Stimulated activated CD8-positive, alpha-beta memory T cell treated with anti-CD3 and anti-CD28 coated beads, Interleukin-4, amount 100 ng/mL, for 1 hour (primary cell): ENCODE measurements around the gene TIRAP.

ENCODE experiments used
- DNase-seq, 2 donors: peaks; one replicate each; pipeline ENCODE4 v3.0.0-alpha.2; 2020; ENCODE audit warnings: low read depth in 2 of 2, low spot score in 1 of 2

TIRAP gene

DNA sequence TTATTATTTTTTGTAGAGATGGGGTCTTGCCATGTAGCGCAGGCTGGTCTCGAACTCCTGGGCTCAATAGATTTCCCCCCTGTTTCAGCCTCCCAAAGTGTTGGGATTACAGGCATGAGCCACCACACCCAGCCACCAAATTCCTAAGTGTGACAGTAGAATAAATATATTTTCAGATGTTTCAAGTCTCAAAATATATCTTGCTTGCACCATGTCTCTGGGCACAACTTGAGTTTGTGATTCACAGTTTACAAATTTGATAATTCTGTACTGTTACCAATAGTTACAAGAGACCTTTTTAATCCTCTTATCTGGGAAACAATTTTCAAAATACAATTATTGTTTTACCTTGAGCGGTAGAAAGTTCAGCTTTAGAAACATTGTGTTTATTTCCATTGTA, 40.1 kb downstream of the TIRAP start:
- no peak for DNase-seq

DNA sequence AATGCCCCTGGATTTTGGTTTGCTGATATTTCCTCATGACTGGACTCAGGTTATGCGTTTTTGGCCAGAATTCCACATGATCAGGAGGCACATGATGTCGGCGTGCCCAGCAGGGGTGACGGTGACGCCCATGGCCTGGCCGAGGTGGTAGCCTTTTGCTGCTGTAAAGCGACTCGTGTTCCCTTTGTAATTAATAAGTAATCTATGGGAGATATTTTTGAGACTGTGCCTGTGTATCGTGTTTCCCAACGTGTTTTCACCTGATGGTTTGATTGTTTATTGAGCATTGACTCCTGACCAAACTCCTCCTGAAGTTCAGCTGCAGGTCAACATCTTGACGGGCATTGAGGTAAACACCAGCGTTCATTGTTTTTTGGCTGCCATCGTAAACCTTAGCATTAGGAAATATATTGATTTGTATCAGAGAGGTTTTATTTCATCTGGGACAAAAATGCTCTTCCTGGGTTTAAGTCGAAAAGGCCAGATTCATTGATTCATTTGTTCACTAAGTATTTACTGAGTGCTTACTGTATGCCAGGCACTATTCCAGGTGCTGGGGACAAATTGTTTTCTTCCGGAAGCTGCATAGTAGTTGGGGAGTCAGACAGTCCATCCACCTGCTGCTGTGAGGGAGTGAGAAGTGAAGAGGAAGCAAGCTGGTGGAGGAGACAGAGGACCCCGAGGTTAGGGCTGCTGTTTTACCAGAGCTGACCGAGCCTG, 44.5 kb downstream of the TIRAP start:
- no peak for DNase-seq

DNA sequence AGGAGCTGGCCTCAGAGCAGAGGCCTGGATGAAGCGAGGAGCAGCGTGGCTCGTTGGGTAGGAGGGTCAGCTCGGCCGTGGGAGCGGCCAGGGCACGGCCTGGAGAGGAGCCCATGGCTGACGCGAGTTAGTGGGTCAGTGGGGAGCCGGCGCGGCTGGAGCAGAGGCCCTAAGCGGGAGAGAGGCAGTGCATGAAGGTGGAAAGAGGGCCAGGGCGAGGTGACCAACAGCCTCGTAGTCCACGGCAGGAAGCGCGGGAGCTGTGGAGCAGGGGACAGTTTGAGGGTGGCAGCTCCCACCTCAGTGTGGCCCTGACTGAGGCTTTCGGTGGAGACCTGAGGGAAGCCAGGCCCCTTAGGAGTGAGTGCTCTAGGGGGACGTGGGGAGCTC, 45.1 kb downstream of the TIRAP start:
- DNase-seq, result no peak

DNA sequence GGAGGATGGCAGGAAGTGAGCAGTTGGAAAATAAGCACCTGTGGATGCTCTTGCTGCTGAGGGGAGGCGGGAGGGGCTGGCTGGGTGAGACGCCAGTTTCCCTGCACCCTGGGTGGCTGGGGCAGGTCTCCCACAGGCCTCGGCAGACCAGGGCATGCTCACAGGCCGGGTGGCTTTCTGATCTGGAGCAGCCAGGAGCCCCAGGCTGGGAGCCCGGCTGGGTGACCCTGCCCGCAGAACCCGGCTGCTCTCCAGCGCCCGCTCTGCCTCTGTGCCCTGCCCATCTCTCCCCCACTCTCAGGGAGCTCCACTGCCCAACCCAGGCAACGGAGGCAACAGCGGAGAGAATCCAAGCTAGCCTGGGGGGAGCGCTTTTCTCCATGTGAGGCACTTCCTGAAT, 45.6 kb downstream of the TIRAP start:
- no peak for DNase-seq

DNA sequence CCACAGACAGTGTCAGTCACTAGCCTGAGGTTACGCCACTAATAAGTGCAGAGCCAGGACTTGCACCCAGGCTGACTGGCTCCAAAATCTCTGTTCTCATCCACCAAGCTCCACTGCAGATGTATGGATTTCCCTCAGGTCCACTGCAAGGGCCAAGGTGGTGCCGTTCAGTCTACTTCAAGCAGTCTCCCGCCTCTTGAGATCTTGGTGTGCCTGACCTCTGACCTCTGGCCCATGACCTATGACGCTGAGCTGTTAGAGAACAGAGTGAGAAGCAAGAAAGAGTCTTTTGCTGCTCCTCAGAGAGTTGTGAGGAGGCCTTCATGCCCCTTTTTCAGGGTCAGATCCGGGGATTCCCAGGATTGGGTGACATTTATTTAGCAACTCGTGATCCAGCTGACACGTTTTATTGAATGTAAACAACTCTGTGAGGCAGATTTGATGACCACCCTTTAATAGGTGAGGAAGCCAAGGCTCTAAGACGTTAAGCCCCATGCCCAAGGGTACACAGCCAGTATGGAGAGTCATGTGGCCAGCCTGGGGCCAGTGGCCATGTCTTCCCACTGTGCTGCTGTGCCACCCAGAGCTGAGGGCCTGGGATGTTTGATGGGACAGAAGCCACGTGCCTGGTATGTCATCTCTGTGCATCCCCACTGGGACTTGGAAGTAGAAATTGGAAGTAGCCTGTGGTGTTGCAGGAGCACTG, 46.2 kb downstream of the TIRAP start:
- no peak for DNase-seq

DNA sequence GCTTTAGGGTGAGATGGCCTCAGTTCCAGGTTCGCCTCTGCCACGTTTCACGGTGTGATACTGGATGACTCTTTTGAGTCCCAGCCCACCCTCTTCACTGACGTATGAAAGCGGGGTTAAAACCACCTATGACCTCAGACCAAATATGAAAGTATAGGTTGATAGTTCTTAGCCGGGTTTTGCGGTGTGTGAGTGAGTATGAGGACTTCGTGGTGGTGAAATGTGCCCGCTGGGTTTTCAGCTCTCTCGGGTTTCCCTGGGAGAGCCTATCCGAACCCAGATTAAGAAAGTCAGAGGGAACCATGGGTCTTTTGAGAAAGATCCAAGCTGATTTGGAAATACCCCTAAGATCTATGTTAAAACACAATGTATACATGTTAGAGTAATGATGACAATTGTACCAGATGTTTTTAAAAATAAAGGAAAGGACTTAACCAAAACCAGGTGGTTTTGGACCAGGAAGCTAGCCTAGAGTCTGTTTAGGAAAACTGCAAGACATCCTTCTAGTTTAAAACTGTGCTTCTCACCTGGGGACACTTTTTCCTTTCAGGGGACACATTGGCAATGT, 46.8 kb downstream of the TIRAP start:
- DNase-seq, result no peak

DNA sequence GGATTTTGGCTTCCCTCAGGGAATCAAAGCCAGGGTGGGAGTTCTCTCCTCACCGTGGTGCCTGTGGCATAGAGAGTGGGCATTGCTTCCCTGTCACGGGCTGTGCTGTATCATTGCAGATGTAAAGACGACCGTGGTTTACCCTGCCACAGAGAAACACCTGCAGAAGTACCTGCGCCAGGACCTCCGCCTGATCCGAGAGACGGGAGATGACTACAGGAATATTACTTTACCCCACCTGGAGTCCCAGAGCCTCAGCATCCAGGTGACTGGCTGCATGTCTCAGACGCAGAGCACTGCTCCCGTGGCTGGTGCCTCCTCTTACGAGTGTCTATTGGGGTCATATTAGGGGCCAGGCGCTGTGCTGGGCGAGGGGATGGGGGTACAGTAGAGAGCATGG, 48.4 kb downstream of the TIRAP start:
- no peak for DNase-seq

DNA sequence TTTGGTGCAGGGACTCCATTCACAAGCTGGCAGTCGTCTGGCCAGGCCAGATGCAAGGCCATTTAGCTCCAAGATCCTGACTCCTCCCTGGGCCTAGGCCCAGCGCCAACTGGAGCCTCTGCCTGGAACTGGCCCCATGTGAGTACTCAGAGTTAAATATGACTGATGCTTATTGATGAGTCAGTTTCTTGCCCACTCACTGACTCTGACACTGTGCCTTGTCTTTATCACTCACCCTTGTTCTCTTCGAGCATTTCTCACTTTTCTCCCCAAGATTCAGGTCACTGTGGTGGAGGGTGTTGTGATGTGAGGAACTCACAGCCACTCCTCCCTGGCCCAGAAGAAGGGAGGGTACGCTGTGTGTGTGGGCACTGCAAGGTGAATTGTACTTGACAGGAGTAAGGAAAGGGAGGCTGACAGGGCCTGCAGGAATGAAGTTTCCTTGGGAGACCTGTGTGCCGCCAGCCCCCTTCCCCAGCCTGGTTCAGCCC, 49.4 kb downstream of the TIRAP start:
- no peak for DNase-seq

DNA sequence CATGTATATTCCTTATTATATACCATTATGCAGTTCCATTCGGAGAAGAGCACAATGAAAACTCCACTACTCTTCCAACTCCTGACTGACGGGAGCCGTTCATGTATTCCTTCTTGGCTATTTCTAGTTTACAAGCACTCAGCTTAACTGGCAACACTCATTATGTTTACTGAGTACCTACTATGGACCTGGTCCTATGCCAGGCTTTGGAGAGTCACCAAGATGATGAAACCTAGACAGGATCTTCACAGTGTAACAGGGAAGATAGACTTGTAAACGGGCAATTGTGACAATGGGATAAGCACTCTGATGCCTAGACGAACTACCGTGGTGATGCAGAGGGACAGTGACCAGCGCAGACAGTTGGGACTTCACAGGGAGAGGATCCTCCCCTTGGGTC, 50.2 kb downstream of the TIRAP start:
- DNase-seq, result no peak

DNA sequence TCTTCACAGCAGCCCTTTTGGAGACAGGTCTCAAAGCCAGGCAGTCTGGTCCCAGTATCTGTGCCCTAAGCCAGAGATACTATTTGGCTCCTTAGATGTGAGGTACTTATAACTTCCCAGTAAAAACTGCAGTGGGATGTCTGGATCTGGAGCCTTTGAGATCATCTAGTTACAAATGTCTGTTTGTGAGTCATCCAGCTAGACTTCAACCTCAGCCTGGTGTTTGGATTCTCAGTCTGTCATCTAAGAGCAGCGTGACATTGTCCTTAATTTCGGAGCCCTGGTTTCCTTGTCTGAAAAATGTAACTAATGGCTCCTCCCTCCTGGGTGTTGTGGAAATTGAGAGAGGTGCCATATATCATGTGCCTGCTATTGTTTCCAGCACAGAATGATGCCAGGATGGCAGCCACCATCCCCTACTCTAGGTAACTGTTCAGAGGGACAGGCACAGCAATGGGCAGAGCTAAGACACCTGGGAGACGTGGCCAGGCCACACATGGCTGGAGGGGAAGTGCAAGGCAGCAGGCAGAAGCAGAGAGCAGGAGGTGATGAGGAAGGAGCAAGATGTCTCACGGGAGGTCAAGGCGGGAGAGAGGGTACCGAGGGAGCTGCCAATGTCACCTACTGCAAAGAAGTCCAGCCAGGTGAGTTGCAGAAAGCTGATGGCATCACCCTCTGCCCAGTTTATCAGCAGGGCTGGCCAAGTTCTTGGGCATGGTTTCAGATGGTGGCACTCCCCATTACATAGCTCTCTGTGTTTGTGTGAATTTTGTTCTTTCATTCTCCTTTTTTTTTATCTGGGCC, 52.0 kb downstream of the TIRAP start:
- DNase-seq, result no peak

DNA sequence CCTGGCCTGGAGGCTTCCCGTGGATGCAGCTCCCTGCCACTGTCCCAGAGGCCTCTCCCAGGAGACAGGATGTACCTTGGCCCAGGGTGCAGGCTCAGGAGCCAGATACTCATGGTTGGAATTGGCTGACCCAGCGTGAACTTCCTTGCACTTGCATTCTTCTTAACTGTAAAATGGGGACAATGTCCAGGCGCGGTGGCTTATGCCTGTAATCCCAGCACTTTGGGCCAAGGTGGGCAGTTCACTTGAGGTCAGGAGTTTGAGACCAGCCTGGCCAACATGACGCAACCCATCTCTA, 52.5 kb downstream of the TIRAP start:
- DNase-seq, result no peak

DNA sequence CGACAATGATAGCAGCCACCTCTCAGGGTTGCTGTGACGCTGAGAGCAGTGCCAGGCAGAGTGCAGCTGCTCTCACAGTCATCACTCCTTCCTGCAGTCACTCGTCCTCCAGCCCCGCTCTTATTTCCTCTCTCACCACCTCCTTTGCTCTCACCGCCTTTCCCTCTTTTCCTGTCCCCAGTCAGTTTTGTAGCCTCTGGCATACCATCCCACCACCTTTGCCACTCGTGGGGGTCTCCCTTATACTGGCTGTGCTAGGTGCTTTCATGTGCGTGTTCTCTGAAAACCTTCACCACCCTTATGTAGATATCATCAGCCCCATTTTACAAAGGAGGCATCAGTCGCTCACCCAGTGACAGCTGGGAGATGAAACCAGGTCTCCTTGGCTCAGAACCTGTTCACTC, 53.2 kb downstream of the TIRAP start:
- DNase-seq, result no peak

DNA sequence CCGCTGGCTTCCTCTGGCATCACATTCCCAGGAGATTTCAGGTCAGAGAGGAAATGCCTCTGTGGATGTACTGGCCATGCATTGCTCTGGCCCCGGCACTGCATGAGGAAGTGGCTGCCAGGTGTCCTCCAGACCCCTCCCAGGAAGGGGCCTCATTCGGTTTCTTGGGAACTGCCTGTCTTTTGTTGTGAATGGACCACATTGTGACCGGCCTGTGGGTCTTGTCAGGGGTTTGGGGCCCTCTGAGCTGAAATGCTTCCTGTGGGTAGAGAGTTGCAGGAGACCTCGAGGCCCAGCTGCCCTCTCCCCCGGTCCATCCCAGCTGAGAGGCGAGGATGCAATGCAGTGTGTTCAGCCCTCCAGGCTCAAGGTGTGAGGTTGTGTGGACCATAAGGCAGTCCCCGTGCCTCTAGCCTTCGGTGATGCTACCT, 53.8 kb downstream of the TIRAP start:
- DNase-seq, result no peak

DNA sequence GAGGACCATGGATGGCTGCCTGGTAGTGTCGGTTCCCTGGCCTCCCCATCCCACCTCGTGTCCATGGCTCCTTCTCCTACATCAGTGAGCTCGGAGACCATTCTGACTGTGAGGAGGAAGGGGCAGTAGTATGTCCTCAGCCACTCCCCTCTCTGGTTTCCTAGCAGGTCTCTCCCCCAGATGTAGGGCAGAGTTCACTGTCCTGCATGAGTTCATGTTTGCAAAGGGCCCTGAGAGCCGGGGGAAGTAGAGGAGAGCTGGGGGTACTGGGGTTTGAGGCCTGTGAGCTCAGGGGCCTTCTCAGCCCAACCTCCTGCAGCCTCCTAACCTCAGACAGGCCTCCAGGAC, 54.2 kb downstream of the TIRAP start:
- no peak for DNase-seq

DNA sequence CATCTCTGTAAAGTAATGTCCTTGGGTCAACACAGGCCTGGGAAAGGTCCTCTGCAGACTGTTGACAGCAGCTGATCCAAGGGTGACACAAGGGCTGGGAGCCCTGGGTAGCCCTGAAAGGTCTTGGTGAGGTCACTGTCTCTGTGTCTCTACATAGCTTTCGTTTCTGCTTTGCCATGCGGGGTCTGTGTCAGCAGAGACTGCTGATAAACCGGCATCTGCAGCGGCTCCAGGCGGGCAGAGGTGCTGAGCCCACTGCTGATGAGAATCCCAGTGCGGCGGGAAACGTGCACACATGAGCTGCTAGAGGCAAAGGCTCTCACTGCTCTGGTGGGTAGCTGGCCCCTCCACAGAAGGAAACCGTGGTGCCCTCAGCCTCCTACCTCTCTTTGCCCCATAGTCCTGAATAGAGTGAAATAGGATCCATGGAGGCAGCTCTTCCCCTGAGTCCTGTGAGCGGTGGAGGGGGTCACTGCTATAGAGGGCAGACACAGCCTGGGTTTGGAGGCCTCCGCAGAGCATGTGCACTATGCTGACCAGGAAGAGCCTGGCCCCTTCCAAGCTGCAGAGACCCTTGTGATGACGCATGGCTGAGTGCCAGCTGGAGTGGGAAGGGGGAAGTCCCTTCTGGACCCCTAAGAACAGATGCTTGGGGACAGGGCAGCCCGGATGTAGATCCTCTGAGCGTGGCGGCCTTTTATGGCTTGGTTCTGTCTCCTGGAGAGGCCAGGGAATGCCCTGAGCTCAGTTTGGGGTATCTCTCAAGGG, 54.8 kb downstream of the TIRAP start:
- DNase-seq, result no peak

DNA sequence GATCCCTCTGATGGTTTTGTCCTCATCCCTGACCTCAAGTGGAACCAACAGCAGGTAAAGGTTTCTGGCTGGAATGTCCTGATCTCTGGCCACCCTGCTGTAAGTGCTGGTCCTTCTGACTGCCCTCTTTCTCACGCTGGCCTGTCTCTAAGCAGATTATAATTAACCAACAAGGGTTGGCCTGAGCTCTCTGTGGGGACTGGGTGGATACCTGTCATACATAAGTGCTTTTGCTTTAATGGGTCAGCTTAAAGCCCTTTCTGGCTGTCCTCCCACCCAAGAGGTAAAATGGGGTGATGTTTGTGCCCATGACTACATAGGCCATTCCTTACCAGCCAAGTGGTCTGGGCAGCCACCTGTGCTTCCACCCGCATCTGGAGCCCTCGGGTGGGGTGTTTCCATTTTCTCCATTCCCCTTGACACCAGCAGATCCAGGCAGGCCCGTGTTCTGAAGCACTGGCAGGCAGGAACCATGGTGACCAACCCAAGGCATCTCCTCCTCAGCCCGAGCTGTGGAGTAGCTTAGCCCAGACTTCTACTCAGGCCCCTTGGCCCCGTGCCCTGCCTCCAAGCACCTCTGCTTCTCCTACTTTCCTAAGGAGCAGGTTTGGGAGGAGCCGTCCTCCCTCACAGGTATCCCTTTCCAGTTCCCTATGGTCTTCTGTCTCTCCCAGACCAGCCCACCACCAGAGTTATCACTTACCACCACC, 55.6 kb downstream of the TIRAP start:
- DNase-seq, result no peak

DNA sequence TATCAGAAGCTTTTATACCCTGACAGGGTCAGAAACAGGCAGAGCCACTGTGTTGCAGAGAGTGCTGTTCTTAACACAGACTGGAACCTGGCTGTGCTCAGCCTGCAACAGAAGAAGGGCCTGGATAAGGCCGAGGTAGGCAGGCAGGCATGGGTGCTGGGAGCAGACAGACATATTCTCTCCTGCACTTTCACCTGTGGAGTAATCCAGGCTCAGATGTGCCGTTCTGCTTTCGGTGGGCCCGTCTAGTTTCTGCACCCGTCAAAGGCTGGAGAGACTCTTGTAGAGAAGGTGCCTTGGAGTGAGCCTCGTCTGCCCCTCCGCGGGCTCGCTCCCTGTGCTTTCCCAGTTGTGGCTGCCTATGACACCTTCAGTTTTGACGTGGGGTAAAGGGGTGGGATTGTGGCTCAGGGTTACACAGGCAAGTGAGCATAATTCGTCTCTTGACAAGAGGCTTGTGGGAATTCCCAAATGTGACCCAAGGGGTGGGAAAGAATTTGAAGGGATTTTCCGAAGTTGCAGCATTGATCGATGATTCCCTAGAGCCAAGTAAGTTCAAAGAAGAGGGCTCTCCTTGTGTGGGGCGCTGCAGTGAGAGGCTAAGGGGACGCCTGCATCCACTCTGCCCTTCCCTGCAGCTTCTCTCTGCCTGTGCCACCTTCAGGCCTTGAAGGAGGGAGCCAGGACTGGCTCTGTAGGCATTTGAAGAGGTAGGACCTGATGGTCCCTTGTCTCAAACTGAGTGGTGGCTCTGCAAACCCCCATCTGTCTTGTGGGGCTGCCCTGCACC, 56.4 kb downstream of the TIRAP start:
- DNase-seq, result no peak

DNA sequence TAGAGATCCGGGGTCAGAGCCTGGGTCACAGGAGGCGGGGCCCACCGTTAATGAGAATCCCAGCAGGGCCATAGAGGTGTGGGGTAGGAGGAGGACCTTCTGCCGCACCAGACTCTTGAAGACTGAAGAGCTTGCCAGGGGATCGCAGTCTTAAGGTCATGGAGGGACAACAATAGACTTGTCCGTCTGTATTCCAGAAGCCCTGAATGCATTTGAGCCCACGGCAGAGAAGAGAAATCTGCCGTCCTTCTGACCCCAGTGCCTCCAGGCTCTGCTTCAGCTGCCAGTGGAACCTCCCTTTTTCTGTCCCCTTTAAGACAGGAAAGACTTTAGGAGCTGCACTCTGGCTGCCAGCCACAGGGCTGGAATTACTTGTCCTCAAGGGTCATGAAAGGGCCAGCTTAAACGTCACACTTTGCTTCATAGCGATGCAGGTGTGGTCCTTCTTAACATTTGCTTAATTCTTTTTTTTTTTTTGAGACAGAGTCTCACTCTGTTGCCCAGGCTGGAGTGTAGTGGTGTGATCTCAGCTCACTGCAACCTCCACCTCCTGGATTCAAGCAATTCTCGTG, 57.1 kb downstream of the TIRAP start:
- no peak for DNase-seq

DNA sequence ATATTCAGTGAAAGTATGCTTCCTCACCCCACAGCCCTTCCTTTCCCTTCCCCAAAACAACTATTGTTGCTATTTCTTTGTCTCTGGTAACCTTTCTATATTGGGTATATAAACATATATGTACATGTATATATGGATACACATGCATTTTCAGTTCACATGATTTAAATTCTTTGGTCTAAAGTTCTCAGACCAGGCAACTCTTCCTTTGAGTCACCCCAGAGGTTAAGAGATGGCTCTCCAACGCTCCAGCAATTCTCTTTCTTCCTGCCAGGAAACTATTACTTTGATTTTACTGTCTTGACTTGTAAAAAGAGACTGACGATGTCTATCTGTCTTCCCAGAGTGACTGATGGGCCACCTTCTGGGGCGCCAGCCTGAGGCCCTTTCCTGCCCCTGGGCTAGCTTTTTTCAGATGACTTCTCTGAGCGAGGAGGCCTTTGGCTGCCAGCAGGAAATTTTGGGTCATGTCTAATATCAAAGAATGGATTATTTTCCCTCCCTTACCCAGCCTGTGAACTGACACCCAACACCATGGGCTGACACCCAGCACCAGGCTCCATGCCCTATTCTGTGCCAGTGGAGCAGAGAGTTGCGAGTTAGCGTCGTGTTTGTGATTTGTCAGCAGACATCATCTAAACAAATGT, 58.2 kb downstream of the TIRAP start:
- no peak for DNase-seq
